GM21526 (cell line): ENCODE results near the gene TRAPPC12.
A peak's percentile ranks its signal among the peaks of the same experiment; 100 is the strongest.
"Not testable (repeated sequence)": the region's sequence is repeated elsewhere in the genome, so short reads cannot be mapped to it uniquely, and the experiment has no call there.

Experiments
- ATAC-seq: cut with Tn5 transposase; IDR thresholded peaks from one replicate; pipeline ENCODE4 v1.9.1; 2021; ENCODE audit warnings: moderate library complexity; ENCODE audit not compliant: unreplicated experiment, low FRiP score

Gene TRAPPC12

GRCh38 chr2:3379647-3380534 is at the start of gene TRAPPC12:
TSS of gene TRAPPC12 (plus strand) at chr2:3379694. CDS start at chr2:3387624, 7,930 bp downstream.
- ATAC-seq: peak; percentile 83

GRCh38 chr2:3332133-3332532 is 47.4 kb upstream of the TRAPPC12 start:
- ATAC-seq: no peak

GRCh38 chr2:3334392-3335345 is 44.8 kb upstream of the TRAPPC12 start:
- no peak for ATAC-seq

- no peak for ATAC-seq
These were observed 42.6 kb upstream of the TRAPPC12 start for GRCh38 chr2:3336844-3337243.

- ATAC-seq: no peak
These were observed 41.2 kb upstream of the TRAPPC12 start for GRCh38 chr2:3338340-3338739.

GRCh38 chr2:3340144-3340543 is 39.4 kb upstream of the TRAPPC12 start:
- no peak for ATAC-seq

DNA sequence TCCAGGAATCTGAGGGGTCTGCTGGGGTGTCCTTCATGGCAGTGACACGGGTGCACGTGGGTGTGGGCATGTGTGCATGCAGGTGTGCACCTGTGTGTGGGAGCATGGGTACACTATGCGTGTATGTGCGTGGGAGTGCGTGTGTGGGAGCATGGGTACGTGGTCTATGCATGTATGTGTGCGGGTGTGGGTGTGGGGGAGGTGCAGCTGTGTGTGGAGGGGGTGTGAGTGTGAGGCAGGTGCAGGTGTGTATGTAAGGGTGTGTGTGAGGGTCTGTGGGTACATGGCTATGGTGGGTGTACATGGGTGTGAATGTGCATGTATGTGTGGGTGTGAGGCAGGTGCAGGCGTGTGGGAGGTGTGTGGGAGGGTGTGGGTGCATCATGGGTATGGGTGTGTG is 38.2 kb upstream of the TRAPPC12 start:
- ATAC-seq: no peak

- ATAC-seq: no peak
These were observed 37.2 kb upstream of the TRAPPC12 start for GRCh38 chr2:3342324-3342723.

- ATAC-seq: no peak
These were observed 36.5 kb upstream of the TRAPPC12 start for GRCh38 chr2:3343012-3343411.

GRCh38 chr2:3344897-3345296 is 34.6 kb upstream of the TRAPPC12 start:
- no peak for ATAC-seq

DNA sequence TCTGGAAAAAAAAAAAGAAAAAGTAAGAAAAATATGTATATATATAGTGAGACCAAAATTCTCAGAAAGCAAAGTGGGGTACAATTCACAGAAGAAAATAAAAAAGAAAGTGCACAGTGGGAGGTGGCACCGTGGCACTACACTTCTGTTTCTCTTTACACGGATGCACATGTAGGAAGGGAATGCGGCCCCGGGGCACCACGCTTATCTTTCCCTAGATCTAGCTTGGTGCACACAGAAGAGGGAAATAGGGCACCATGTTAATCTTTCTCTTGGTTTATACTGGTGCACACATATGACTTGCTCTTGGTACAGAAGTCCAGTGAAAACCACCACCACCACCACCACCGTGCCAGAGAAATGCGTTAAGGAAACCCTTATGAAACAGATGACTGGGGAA is 33.9 kb upstream of the TRAPPC12 start:
- ATAC-seq: no peak

GRCh38 chr2:3348767-3349166 is 30.7 kb upstream of the TRAPPC12 start:
- no peak for ATAC-seq

GRCh38 chr2:3349211-3349693 is 30.2 kb upstream of the TRAPPC12 start:
- ATAC-seq: no peak

DNA sequence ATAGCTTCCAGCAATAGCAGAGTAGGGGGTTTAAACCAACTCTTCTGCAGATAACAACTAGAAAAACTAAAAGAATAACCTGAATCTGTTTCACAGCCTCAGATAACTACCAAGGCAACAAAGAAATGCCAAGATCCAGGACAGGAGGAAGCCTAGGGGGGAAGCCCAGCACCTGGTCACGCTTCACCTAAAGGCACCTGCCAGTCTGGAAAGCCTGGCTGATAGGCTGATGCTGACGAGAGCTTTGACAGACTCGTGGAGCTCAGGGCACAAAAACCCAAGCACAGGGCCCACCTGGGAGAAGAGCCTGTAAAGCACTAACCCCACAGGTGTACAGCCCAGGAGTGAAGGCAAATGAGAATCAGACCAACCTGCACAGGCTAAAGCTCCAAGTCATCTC is 24.5 kb upstream of the TRAPPC12 start:
- ATAC-seq: no peak

DNA sequence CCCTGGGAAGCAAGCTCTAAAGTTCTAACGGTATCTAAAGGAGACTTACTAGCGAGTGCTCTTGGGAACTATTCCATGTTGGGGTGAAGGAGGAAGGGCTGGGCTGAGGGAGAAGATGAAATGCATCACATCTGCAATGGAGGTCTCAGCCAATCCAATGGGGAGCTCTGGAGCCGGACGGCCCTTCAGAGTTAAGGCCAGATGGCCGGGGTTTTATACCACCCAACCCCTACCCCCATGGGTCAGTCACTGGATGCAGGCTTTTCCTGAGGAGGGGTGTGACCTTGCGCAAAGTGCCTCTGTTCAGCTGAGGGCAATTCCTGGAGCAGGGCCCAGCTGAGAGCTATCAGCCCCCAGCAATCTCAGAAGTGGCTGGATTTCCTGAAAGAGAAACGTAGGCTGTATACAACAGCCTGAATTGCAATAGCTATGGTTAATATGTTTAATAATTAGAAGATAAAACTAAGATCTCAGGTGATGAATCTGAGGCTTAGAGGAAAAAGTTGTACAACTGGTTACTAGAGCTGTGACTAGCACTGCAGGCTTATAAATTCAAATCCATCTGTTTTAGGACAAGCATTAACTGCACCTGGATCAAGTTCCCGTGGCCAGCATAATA is 23.4 kb upstream of the TRAPPC12 start:
- no peak for ATAC-seq

GRCh38 chr2:3356799-3357198 is 22.7 kb upstream of the TRAPPC12 start:
- ATAC-seq: no peak

DNA sequence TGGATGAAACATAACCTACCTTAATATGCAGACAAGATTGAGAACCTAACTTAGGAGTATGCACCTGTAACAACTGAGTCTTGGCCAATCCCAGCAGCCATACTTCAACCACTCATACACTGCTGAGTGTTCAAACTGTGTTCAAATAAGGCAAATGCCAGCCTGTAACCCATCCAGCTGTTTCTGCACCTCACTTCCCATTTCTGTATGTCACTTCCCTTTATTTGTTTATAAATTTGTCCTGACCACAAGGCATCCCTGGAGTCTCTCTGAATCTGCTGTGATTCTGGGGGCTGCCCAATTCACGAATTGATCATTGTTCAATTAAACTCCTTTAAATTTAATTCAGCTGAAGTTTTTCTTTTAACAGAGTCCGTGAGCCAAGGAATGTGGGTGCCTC is 22.0 kb upstream of the TRAPPC12 start:
- ATAC-seq: not testable (repeated sequence)

GRCh38 chr2:3357926-3358325 is 21.6 kb upstream of the TRAPPC12 start:
- no peak for ATAC-seq

GRCh38 chr2:3361518-3362389 is 17.7 kb upstream of the TRAPPC12 start:
- no peak for ATAC-seq

- ATAC-seq: no peak
These were observed 14.3 kb upstream of the TRAPPC12 start for GRCh38 chr2:3365219-3365618.
